Liver (tissue), 9 donors: ENCODE data around the gene IFNA14. TPM values are rescaled to one million over a fixed set of nuclear protein-coding genes. Genes with fewer than 3 reads are reported as not detected.
"Not testable (repeated sequence)": the region's sequence is repeated elsewhere in the genome, so short reads cannot be mapped to it uniquely, and the experiment has no call there.

Experiments used
- DNase-seq: peaks from one replicate; pipeline ENCODE4 v3.0.0-alpha.2; 2017; ENCODE audit warnings: low spot score
- H3K27ac ChIP-seq, 2 donors: one replicate each; pipeline ENCODE4 v1.7.0; 2013; ENCODE audit warnings: inconsistent platforms in 2 of 2, low read length in 2 of 2, control low read depth in 1 of 2, low read depth in 1 of 2, mild to moderate bottlenecking in 1 of 2
- H3K27me3 ChIP-seq, 4 donors: one replicate each; pipeline versions ENCODE4 v1.6.1 to v1.7.0; 2013; ENCODE audit warnings: low read length in 3 of 4, inconsistent platforms in 1 of 4, mild to moderate bottlenecking in 1 of 4, moderate library complexity in 1 of 4; ENCODE audit not compliant: control insufficient read depth in 4 of 4, insufficient read depth in 4 of 4
- H3K36me3 ChIP-seq, 4 donors: one replicate each; pipeline versions ENCODE4 v1.6.1 to v1.7.0; 2013; ENCODE audit warnings: low read length in 3 of 4, mild to moderate bottlenecking in 3 of 4, low read depth in 1 of 4, moderate library complexity in 1 of 4; ENCODE audit not compliant: control insufficient read depth in 4 of 4, insufficient read depth in 3 of 4
- H3K4me1 ChIP-seq, 4 donors: one replicate each; pipeline versions ENCODE4 v1.6.1 to v1.7.0; 2013; ENCODE audit warnings: low read length in 3 of 4, mild to moderate bottlenecking in 3 of 4, moderate library complexity in 1 of 4; ENCODE audit not compliant: control insufficient read depth in 4 of 4, insufficient read depth in 4 of 4
- H3K4me3 ChIP-seq, 3 donors: one replicate each; pipeline versions ENCODE4 v1.6.1 to v1.7.0; 2013; ENCODE audit warnings: low read length in 3 of 3, control low read depth in 1 of 3, low read depth in 1 of 3, mild to moderate bottlenecking in 1 of 3
- H3K9ac ChIP-seq, 2 donors: one replicate each; pipeline ENCODE4 v1.7.0; 2013; ENCODE audit warnings: low read length in 2 of 2, mild to moderate bottlenecking in 2 of 2, moderate library complexity in 2 of 2, control low read depth in 1 of 2, low read depth in 1 of 2
- H3K9me3 ChIP-seq, 4 donors: one replicate each; pipeline versions ENCODE4 v1.6.1 to v1.7.0; 2013; ENCODE audit warnings: low read length in 3 of 4; ENCODE audit not compliant: control insufficient read depth in 4 of 4
- CTCF ChIP-seq: fragments of 150-350 bp; IDR thresholded peaks from 2 replicates; pipeline ENCODE4 v1.5.1; 2017; ENCODE audit warnings: improper control_type of control experiment, low read depth, low read length; ENCODE audit not compliant: missing input control
- EGR1 ChIP-seq, 2 donors: IDR thresholded peaks; 2 replicates each; pipeline ENCODE4 v1.6.1; 2016 to 2018; ENCODE audit warnings: antibody characterized with exemption in 2 of 2, low read depth in 2 of 2
- FOXA2 ChIP-seq: IDR thresholded peaks from 2 replicates; pipeline ENCODE4 v1.6.1; 2016; ENCODE audit warnings: antibody characterized with exemption
- GABPA ChIP-seq, 2 donors: IDR thresholded peaks in 1 of 2; conservative IDR thresholded peaks in 1 of 2; 2 replicates each; pipeline ENCODE4 v1.6.1; 2016; ENCODE audit warnings: antibody characterized with exemption in 2 of 2, mild to moderate bottlenecking in 1 of 2, moderate library complexity in 1 of 2
- HNF4A ChIP-seq, 2 donors: conservative IDR thresholded peaks; 2 replicates each; pipeline ENCODE4 v1.6.1; 2016; ENCODE audit warnings: antibody characterized with exemption in 2 of 2, mild to moderate bottlenecking in 2 of 2
- HNF4G ChIP-seq: IDR thresholded peaks from 2 replicates; pipeline ENCODE4 v1.6.1; 2016; ENCODE audit warnings: antibody characterized with exemption
- JUND ChIP-seq, 2 donors: IDR thresholded peaks; 2 replicates each; pipeline ENCODE4 v1.6.1; 2016; ENCODE audit warnings: antibody characterized with exemption in 2 of 2
- MAX ChIP-seq: IDR thresholded peaks from 2 replicates; pipeline ENCODE4 v1.6.1; 2016; ENCODE audit warnings: antibody characterized with exemption
- NR2F2 ChIP-seq: IDR thresholded peaks from 2 replicates; pipeline ENCODE4 v1.6.1; 2016; ENCODE audit warnings: antibody characterized with exemption
- RAD21 ChIP-seq, 2 donors: IDR thresholded peaks; 2 replicates each; pipeline ENCODE4 v1.6.1; 2016; ENCODE audit warnings: antibody characterized with exemption in 2 of 2, mild to moderate bottlenecking in 2 of 2
- YY1 ChIP-seq: IDR thresholded peaks from 2 replicates; pipeline ENCODE4 v1.6.1; 2016; ENCODE audit warnings: antibody characterized with exemption, mild to moderate bottlenecking
- ZBTB33 ChIP-seq: IDR thresholded peaks from 2 replicates; pipeline ENCODE4 v1.6.1; 2016; ENCODE audit warnings: antibody characterized with exemption
- WGBS: extraction: QIAGEN DNeasy Blood & Tissue Kit; methylation state at CpG from one replicate; pipeline ENCODE4 v1.1.7; 2013; 5-methylcytosine and 5-hydroxymethylcytosine counted together
- polyA plus RNA-seq, 2 donors: library from polyadenylated mRNA; stranded (reverse) in 1 of 2; unstranded in 1 of 2; fragments of 200-250 nt in 1 of 2; fragments of >200 nt in 1 of 2; fragmentation: Nextera tagmentation in 1 of 2; extraction: Ambion mirVana in 1 of 2; gene quantifications; one replicate each; pipeline versions ENCODE4 v1.2.1 to v1.2.3, GENCODE V29; 2013 to 2015
- total RNA-seq, 2 donors: library from RNA; depleted of rRNA; stranded (reverse); fragments of >200 nt; gene quantifications; one replicate each; pipeline ENCODE4 v1.2.3, GENCODE V29; 2014
- donor health status: healthy.
- donor health status: healthy.
- donor health status: healthy.
- donor health status: healthy.
- donor health status: healthy.

The IFNA14 gene
- total and polyA plus RNA-seq, 4 donors, result not detected

DNA sequence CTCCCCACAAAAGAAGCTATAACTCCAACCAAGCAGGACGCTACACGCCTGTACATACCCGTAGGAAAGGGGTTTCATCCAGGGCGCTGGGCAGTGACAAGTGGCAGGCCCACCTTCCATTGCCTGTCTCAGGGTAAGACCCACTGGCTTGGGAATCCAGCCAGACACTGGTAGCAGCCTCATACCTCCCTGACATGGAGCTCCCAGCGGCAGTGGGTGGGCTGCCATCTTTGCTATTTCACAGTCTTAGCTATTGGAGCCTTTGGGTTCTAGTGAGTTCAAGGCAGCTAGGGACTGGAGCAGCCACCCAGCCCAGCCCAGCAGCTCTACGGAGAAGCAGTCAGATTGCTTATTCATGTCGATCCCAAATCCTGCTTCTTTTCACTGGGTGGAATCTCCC lies 29.5 kb downstream of the IFNA14 start:
- 91% methylated on average over 7 of the region's 7 CpGs for WGBS
- TF ChIP-seq YY1 (no peak), MAX (no peak), CTCF (no peak), EGR1 (IDR thresholded peaks at IDR 0.05; ENCODE audit: low read depth in 2 of 2) (no peak), NR2F2 (no peak), HNF4G (no peak), GABPA (IDR thresholded peaks at IDR 0.05 in 1 of 2, conservative IDR thresholded peaks at IDR 0.05 in 1 of 2) (no peak), FOXA2 (no peak), ZBTB33 (no peak)
- DNase-seq, result no peak

DNA sequence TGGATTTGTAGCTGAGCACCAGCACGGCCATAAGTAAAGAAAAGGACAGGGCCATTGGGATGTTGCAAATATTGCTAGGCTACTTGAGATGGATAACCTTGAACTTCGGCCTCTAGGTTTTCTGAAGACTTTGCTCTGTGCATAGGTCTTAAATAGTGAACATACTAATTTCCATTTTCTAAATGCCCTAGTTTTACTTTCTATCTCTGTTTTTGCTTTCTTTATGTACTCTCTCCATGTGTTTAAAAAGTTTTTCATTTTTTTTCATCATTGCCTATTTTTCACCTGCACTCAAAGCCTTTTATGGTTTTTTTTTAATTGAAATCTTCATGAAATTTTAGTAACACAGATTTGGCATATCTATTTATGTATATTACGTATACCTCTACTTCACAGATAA lies 32.8 kb downstream of the IFNA14 start, which contains the start of gene IFNA10:
TSS of gene IFNA10 (minus strand) at position 101 of the 400 bp plus-strand sequence. CDS start at position 55, 46 bp downstream.
- not testable (repeated sequence) for H3K36me3 ChIP-seq, H3K9me3 ChIP-seq, H3K4me3 ChIP-seq, H3K9ac ChIP-seq, H3K27me3 ChIP-seq, H3K4me1 ChIP-seq, H3K27ac ChIP-seq, DNase-seq
- 68% methylated on average over 3 of the region's 3 CpGs for WGBS

More for the DNA sequence above, 29.5 kb downstream of the IFNA14 start:
- Histone ChIP-seq H3K9me3 (no peaks in the 10 kb centered on the region), H3K27ac (no peak overlapping the region), H3K4me1 (no peaks in the 10 kb centered on the region), H3K9ac (no peak overlapping the region), H3K4me3 (no peak overlapping the region), H3K36me3 (no peaks in the 10 kb centered on the region), H3K27me3 (no peaks in the 10 kb centered on the region)

DNA sequence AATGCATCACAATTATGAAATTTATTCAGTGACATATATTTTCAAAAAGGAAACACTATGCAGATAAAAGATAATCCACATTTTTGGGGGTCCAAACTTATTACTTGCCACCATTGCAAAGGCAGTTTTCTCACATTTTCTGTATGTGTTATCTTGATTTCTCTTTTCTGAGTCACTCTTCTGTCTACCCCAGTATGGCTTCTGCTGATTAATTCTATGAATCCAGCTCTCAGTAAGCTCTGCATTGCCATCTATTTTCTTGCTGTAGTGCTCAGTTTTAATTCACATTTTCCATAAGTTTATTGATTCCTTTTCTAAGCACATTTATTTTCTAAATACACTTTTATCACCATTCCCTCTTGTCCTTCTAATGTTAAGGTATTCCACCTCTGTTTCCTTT lies 34.6 kb downstream of the IFNA14 start:
- Histone ChIP-seq H3K27ac (no peak overlapping the region), H3K4me3 (no peak overlapping the region), H3K4me1 (no peaks in the 10 kb centered on the region), H3K27me3 (no peaks in the 10 kb centered on the region), H3K9ac (no peak overlapping the region), H3K9me3 (no peaks in the 10 kb centered on the region), H3K36me3 (no peaks in the 10 kb centered on the region)
- no peak for TF ChIP-seq EGR1 (IDR thresholded peaks at IDR 0.05; ENCODE audit: low read depth in 2 of 2)
- TF ChIP-seq RAD21 (IDR thresholded peaks at IDR 0.05), result no peak
- no peak for TF ChIP-seq MAX
- TF ChIP-seq HNF4A (conservative IDR thresholded peaks at IDR 0.05), result no peak
- no peak for TF ChIP-seq JUND (IDR thresholded peaks at IDR 0.05)
- DNase-seq, result no peak

DNA sequence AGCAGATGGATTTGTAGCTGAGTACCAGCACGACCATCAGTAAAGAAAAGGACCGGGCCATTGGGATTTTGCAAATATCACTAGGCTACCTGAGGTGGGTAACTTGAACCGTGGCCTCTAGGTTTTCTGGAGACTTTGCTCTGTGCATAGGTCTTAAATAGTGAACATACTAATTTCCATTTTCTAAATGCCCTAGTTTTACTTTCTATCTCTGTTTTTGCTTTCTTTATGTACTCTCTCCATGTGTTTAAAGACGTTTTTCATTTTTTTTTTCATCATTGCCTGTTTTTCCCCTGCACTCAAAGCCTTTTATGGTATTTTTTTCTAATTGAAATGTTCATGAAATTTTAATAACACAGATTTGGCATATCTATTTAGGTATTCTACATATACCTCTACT lies 37.7 kb downstream of the IFNA14 start, which contains the start of gene IFNA7:
TSS of gene IFNA7 (minus strand) at position 101 of the 400 bp plus-strand sequence. CDS start at position 61, 40 bp downstream.
- 56% methylated on average over 4 of the region's 4 CpGs for WGBS

More for the DNA sequence above, 37.7 kb downstream of the IFNA14 start, which contains the start of gene IFNA7:
- not testable (repeated sequence) for H3K27me3 ChIP-seq, H3K4me3 ChIP-seq, H3K27ac ChIP-seq, DNase-seq, H3K4me1 ChIP-seq, H3K36me3 ChIP-seq, H3K9ac ChIP-seq, H3K9me3 ChIP-seq
